ENCODE measurements around the gene GPR18. TPM values are rescaled to one million over a fixed set of nuclear protein-coding genes. Genes with fewer than 3 reads are reported as not detected.

Gene GPR18
- total and polyA plus RNA-seq, 9 of the 15 experiments (the other 6 are each of a cell fraction or from before 2014, with no cell fraction given), result 0.75 TPM; not detected in 8

GRCh38 chr13:99214731-99215130 is 43.4 kb downstream of the GPR18 start (continued):
- TF ChIP-seq ARID4B (CRISPR knock-in tag; IDR thresholded peaks at IDR 0.05) (no peak), HDAC1 (IDR thresholded peaks at IDR 0.05) (no peak), TFAM (CRISPR knock-in tag; conservative IDR thresholded peaks at IDR 0.05) (no peak)

GRCh38 chr13:99214232-99214631 is 43.9 kb downstream of the GPR18 start:
- Histone ChIP-seq H2AFZ (ENCODE audit: low read depth, low read length) (no peak overlapping the region), H3K4me2 (ENCODE audit: insufficient read depth, low read length) (no peak overlapping the region), H3K9me3 (replicated peaks; ENCODE audit: control insufficient read depth, insufficient read depth, low read depth, low read length) (no peaks in the 10 kb centered on the region), H3K79me2 (ENCODE audit: control insufficient read depth, insufficient read depth, low read length) (peaks cover 88% of the 10 kb centered on the region), H3K4me3 (no peak overlapping the region), H3K27me3 (ENCODE audit: control insufficient read depth in 2 of 2, insufficient read depth in 2 of 2, low read length in 2 of 2) (no peaks in the 10 kb centered on the region), H3K9ac (ENCODE audit: insufficient read depth in 1 of 2, low read depth in 2 of 2, low read length in 2 of 2) (no peak overlapping the region), H4K20me1 (replicated peaks; ENCODE audit: control insufficient read depth, insufficient read depth, low read length) (peaks cover 10% of the 10 kb centered on the region; the same call in 1 of the 2 replicates), H3K27ac (ENCODE audit: extremely low read depth, low read depth, low read length) (no peak overlapping the region), H3K36me3 (ENCODE audit: control insufficient read depth, insufficient read depth, low read length) (peaks cover 21% of the 10 kb centered on the region; the same call in 2 of the 3 replicates), H3K4me1 (replicated peaks in 1 of 2; ENCODE audit: control insufficient read depth in 2 of 2, insufficient read depth in 2 of 2, low read length in 2 of 2) (peaks cover 2 to 9% of the 10 kb centered on the region in 2 experiments; a peak in 2 of 5 replicates), H3K9me1 (ENCODE audit: control insufficient read depth, insufficient read depth, low read length) (no peaks in the 10 kb centered on the region)
- DNase-seq (ENCODE audit: extremely low read depth in 1 of 4, low spot score in 3 of 4), result no peak
- 76% methylated on average over 5 of the region's 7 CpGs for WGBS (ENCODE audit: insufficient coverage, low coverage, missing lambda C conversion rate)
- POLR2A ChIA-PET, result interaction anchor here (1.1 kb wide), 1 partner anchor 10 kb away, joined by 3 read pairs; no protein-coding TSS in a partner anchor
- BruUV-seq (replicated peaks), result no TSS peak
- intact Hi-C loops (cut with micrococcal nuclease), result no loop called here
- FAIRE-seq, result no peak
- ATAC-seq, result no peak
- CTCF ChIA-PET (ENCODE audit: low intra/inter-chr PET ratio), result no interaction called here
- in situ Hi-C loops (cut with MboI), result no loop called here
- TF ChIP-seq THRB (CRISPR knock-in tag; conservative IDR thresholded peaks at IDR 0.05) (no peak), FOXO4 (CRISPR knock-in tag; IDR thresholded peaks at IDR 0.05) (no peak), ETS1 (conservative IDR thresholded peaks at IDR 0.05; ENCODE audit: control insufficient read depth, low read depth, low read length) (no peak), ZNF277 (CRISPR knock-in tag; IDR thresholded peaks at IDR 0.05; ENCODE audit: borderline replicate concordance) (no peak), HMG20A (CRISPR knock-in tag; conservative IDR thresholded peaks at IDR 0.05) (no peak), GABPB1 (CRISPR knock-in tag; IDR thresholded peaks at IDR 0.05) (no peak)
